Upper lobe of left lung (tissue), 4 donors: ENCODE data around the gene GAB2.

ENCODE experiments used
- CTCF ChIP-seq, 6 experiments: fragments of 450-650 bp in 4 of 6; fragments of 200-600 bp in 2 of 6; sonication (generic) in 2 of 6; IDR thresholded peaks; one replicate each; pipeline ENCODE4 v1.5.1; 2016 to 2019; ENCODE audit warnings: antibody characterized with exemption in 6 of 6
- POLR2AphosphoS5 ChIP-seq, 2 donors: sonication (generic); formaldehyde crosslinking; IDR thresholded peaks; one replicate each; pipeline ENCODE4 v1.5.1; 2017; ENCODE audit warnings: antibody characterized with exemption in 2 of 2

- TF ChIP-seq POLR2AphosphoS5 (IDR thresholded peaks at IDR 0.05): no peak
- TF ChIP-seq CTCF (IDR thresholded peaks at IDR 0.05): no peak
Observed at GRCh38 chr11:78386215-78386941, 31.2 kb downstream of the GAB2 start.
